B cell (primary cell): ENCODE results near the gene MOBP. TPM values are rescaled to one million over a fixed set of nuclear protein-coding genes. Genes with fewer than 3 reads are reported as not detected.

Experiments used
- ATAC-seq: fragments of 200-7000 bp; cut with Tn5 transposase; one replicate; pipeline ENCODE4 v1.10.0; 2021; ENCODE audit warnings: low read depth, mild to moderate bottlenecking, moderate number of reproducible peaks, moderate library complexity
- CTCF ChIA-PET: fragments of 350-600 bp; sonication (Branson Sonifier 250); formaldehyde crosslinking; loops from one replicate; lab custom pipeline; 2021; ENCODE audit warnings: antibody characterized with exemption, inconsistent platforms; lab: Charles Lee
- POLR2A ChIA-PET: fragments of 350-600 bp; sonication (Branson Sonifier 250); formaldehyde crosslinking; loops from one replicate; lab custom pipeline; 2021; ENCODE audit warnings: antibody characterized with exemption; lab: Charles Lee
- DNase-seq: peaks from one replicate; pipeline ENCODE4 v3.0.0; 2013
- H2AFZ ChIP-seq: 2 replicates; pipeline ENCODE4 v1.6.1; 2012; ENCODE audit warnings: mild to moderate bottlenecking, low read depth, low read length; ENCODE audit not compliant: insufficient read depth, poor library complexity, severe bottlenecking
- H3K27ac ChIP-seq, 2 donors: 1 replicate in 1 of 2; 2 replicates in 1 of 2; pipeline ENCODE4 v1.5.1; 2012 to 2013; ENCODE audit warnings: low read length in 2 of 2, mild to moderate bottlenecking in 2 of 2, moderate library complexity in 1 of 2
- H3K27me3 ChIP-seq, 4 experiments: fragments of 200-600 bp in 1 of 4; sonication (generic) in 1 of 4; replicated peaks in 1 of 4; 1 replicate in 2 of 4; 2 replicates in 2 of 4; pipeline versions ENCODE4 v1.6.1 to v1.7.0; 2013 to 2016; ENCODE audit warnings: low read length in 3 of 4, mild to moderate bottlenecking in 2 of 4, mixed read lengths in 1 of 4, moderate library complexity in 1 of 4; ENCODE audit not compliant: insufficient read depth in 4 of 4, control insufficient read depth in 3 of 4; ENCODE audit errors: control extremely low read depth in 1 of 4
- H3K36me3 ChIP-seq, 2 experiments: replicated peaks in 1 of 2; 1 replicate in 1 of 2; 2 replicates in 1 of 2; pipeline versions ENCODE4 v1.6.1 to v1.7.1; 2013; ENCODE audit warnings: low read length in 1 of 2; ENCODE audit not compliant: insufficient read depth in 2 of 2, control insufficient read depth in 1 of 2; ENCODE audit errors: control extremely low read depth in 1 of 2, extremely low read depth in 1 of 2
- H3K4me1 ChIP-seq, 2 donors: fragments of 200-600 bp in 1 of 2; sonication (generic) in 1 of 2; 1 replicate in 1 of 2; 2 replicates in 1 of 2; pipeline versions ENCODE4 v1.5.1 to v1.6.1; 2013 to 2017; ENCODE audit warnings: low read length in 2 of 2; ENCODE audit not compliant: control insufficient read depth in 2 of 2, insufficient read depth in 2 of 2
- H3K4me2 ChIP-seq: replicated peaks from 2 replicates; pipeline ENCODE3; 2012; ENCODE audit warnings: mild to moderate bottlenecking, low read depth, low read length; ENCODE audit not compliant: poor library complexity, severe bottlenecking
- H3K4me3 ChIP-seq, 5 experiments: fragments of 200-600 bp in 1 of 5; sonication (generic) in 1 of 5; 1 replicate in 3 of 5; 2 replicates in 2 of 5; pipeline versions ENCODE4 v1.5.1 to v1.7.0; 2011 to 2016; ENCODE audit warnings: low read length in 4 of 5, mild to moderate bottlenecking in 4 of 5, low read depth in 2 of 5, control low read depth in 1 of 5, moderate library complexity in 1 of 5; ENCODE audit not compliant: insufficient read depth in 1 of 5; ENCODE audit errors: control extremely low read depth in 1 of 5, extremely low read depth in 1 of 5
- H3K79me2 ChIP-seq: fragments of 200-600 bp; sonication (generic); one replicate; pipeline ENCODE4 v1.6.0; 2016; ENCODE audit warnings: low read length; ENCODE audit not compliant: control insufficient read depth, insufficient read depth
- H3K9ac ChIP-seq: fragments of 200-600 bp; sonication (generic); 2 replicates; pipeline ENCODE4 v1.6.1; 2017; ENCODE audit warnings: mild to moderate bottlenecking, low read length, moderate library complexity
- H3K9me3 ChIP-seq, 3 donors: one replicate each; pipeline versions ENCODE4 v1.6.1 to v1.7.1; 2013; ENCODE audit warnings: low read length in 2 of 3; ENCODE audit not compliant: control insufficient read depth in 2 of 3, insufficient read depth in 1 of 3; ENCODE audit errors: control extremely low read depth in 1 of 3
- H4K20me1 ChIP-seq: 2 replicates; pipeline ENCODE4 v1.6.0; 2012; ENCODE audit warnings: mild to moderate bottlenecking, low read length; ENCODE audit not compliant: insufficient read depth, control insufficient read depth, poor library complexity, severe bottlenecking
- H3K27ac Mint-ChIP-seq: one replicate; pipeline ENCODE4 v1.8.0; 2021; ENCODE audit warnings: mixed read lengths
- H3K27me3 Mint-ChIP-seq: one replicate; pipeline ENCODE4 v1.8.0; 2021; ENCODE audit warnings: mixed read lengths
- H3K4me1 Mint-ChIP-seq: one replicate; pipeline ENCODE4 v1.8.0; 2021; ENCODE audit warnings: mixed read lengths
- H3K4me3 Mint-ChIP-seq: one replicate; pipeline ENCODE4 v1.8.0; 2021; ENCODE audit warnings: mixed read lengths
- H3K9me3 Mint-ChIP-seq: one replicate; pipeline ENCODE4 v1.8.0; 2022; ENCODE audit warnings: mixed read lengths; ENCODE audit not compliant: insufficient read depth
- CTCF ChIP-seq: fragments of 200-600 bp; IDR thresholded peaks from one replicate; pipeline ENCODE4 v1.8.0; 2022; ENCODE audit warnings: antibody characterized with exemption, mild to moderate bottlenecking
- EZH2 ChIP-seq: IDR thresholded peaks from 2 replicates; pipeline ENCODE4 v1.6.1; 2012; ENCODE audit warnings: borderline replicate concordance, low read depth, mild to moderate bottlenecking, moderate library complexity, low read length; ENCODE audit not compliant: insufficient read depth, poor library complexity, severe bottlenecking
- WGBS: methylation state at CpG from one replicate; pipeline ENCODE4 v1.1.5; 2013; ENCODE audit warnings: missing lambda C conversion rate; ENCODE audit not compliant: insufficient coverage; 5-methylcytosine and 5-hydroxymethylcytosine counted together
- intact Hi-C: fragments of 100-400 bp; cut with micrococcal nuclease; formaldehyde crosslinking; loops from one replicate; pipeline ENCODE4 v1.10.0; 2022
- polyA plus RNA-seq: library from polyadenylated mRNA; depleted of rRNA; stranded (reverse); fragments of >200 nt; gene quantifications from 2 replicates; pipeline ENCODE4 v1.2.3, GENCODE V29; 2012
- total RNA-seq, 2 donors: library from RNA; stranded (reverse); fragments of 120-200 nt in 1 of 2; gene quantifications; 1 replicate in 1 of 2; 2 replicates in 1 of 2; pipeline versions ENCODE4 v1.2.3 to v1.2.4, GENCODE V29; 2013 to 2022

MOBP gene
- total and polyA plus RNA-seq, 2 donors (not counting 1 experiment from before 2014, with no cell fraction given) = 0.04 TPM; not detected in 1

- Mint-ChIP-seq H3K9me3 (no peaks in the 10 kb centered on the region), H3K27me3 (peaks cover 33% of the 10 kb centered on the region), H3K4me3 (no peak overlapping the region), H3K4me1 (no peaks in the 10 kb centered on the region), H3K27ac (no peak overlapping the region)
- no peak for DNase-seq
- Histone ChIP-seq H3K9ac (no peak overlapping the region), H3K9me3 (no peaks in the 10 kb centered on the region), H2AFZ (no peak overlapping the region), H3K27ac (no peak overlapping the region), H3K4me3 (no peak overlapping the region), H3K27me3 (peaks cover 0 to 8% (median 0%) of the 10 kb centered on the region in 4 experiments), H3K4me1 (no peaks in the 10 kb centered on the region), H4K20me1 (no peaks in the 10 kb centered on the region), H3K4me2 (no peak overlapping the region), H3K36me3 (no peaks in the 10 kb centered on the region), H3K79me2 (no peaks in the 10 kb centered on the region)
- intact Hi-C loops = no loop called here
- no peak for ATAC-seq
- TF ChIP-seq EZH2 (no peak), CTCF (no peak)
- WGBS = 94% methylated on average over 8 of the region's 11 CpGs
- CTCF ChIA-PET = no interaction called here
- POLR2A ChIA-PET = no interaction called here
Measured at GRCh38 chr3:39515681-39516441, 48.4 kb downstream of the MOBP start.

- H3K79me2 ChIP-seq = no peaks in the 10 kb centered on the region
- peaks cover 0 to 8% (median 3%) of the 10 kb centered on the region in 4 experiments for H3K27me3 ChIP-seq
- H3K4me1 ChIP-seq = no peaks in the 10 kb centered on the region
- no peak for TF ChIP-seq CTCF
- no peak for TF ChIP-seq EZH2
- no peaks in the 10 kb centered on the region for H3K4me1 Mint-ChIP-seq
- no peak overlapping the region for H3K27ac ChIP-seq
- POLR2A ChIA-PET = no interaction called here
- peaks cover 0 to 4% (median 0%) of the 10 kb centered on the region in 3 donors for H3K9me3 ChIP-seq
- H3K36me3 ChIP-seq = no peaks in the 10 kb centered on the region
- no peak overlapping the region for H3K4me3 ChIP-seq
- H3K27ac Mint-ChIP-seq = no peak overlapping the region
- H3K4me3 Mint-ChIP-seq = no peak overlapping the region
- WGBS = 100% methylated on average over 2 of the region's 2 CpGs
- ATAC-seq (no peak), DNase-seq (no peak)
- no peak overlapping the region for H3K9ac ChIP-seq
- peaks cover 33% of the 10 kb centered on the region for H3K27me3 Mint-ChIP-seq
- H4K20me1 ChIP-seq = no peaks in the 10 kb centered on the region
- H3K9me3 Mint-ChIP-seq = no peaks in the 10 kb centered on the region
- H2AFZ ChIP-seq = no peak overlapping the region
- CTCF ChIA-PET = no interaction called here
- intact Hi-C loops = no loop called here
- H3K4me2 ChIP-seq = no peak overlapping the region
Measured at GRCh38 chr3:39519103-39519502, 51.6 kb downstream of the MOBP start.
